PC-3 (cell line): ENCODE results near the gene ASCC2. TPM values are rescaled to one million over a fixed set of nuclear protein-coding genes. Genes with fewer than 3 reads are reported as not detected.

Source experiments
- ATAC-seq: fragments of 200-7000 bp; cut with Tn5 transposase; 2 replicates; pipeline ENCODE4 v1.9.1; 2020; ENCODE audit warnings: mild to moderate bottlenecking, moderate library complexity
- BruUV-seq: library from RNA; stranded (reverse); fragments of 400-500 nt; replicated peaks from 2 replicates; lab custom pipeline; 2021; lab: Mats Ljungman, UMichigan
- CTCF ChIA-PET: fragments of 300-600 bp; sonication (Branson Sonifier 250); formaldehyde crosslinking; loops from one replicate; lab custom pipeline; 2022; ENCODE audit warnings: antibody characterized with exemption; lab: Charles Lee
- POLR2A ChIA-PET: fragments of 300-600 bp; sonication (Branson Sonifier 250); formaldehyde crosslinking; loops from one replicate; lab custom pipeline; 2022; ENCODE audit warnings: antibody characterized with exemption; ENCODE audit not compliant: unreplicated experiment; lab: Charles Lee
- DNase-seq: peaks from one replicate; pipeline ENCODE4 v3.0.0-alpha.2; 2015
- H2AFZ ChIP-seq: fragments of 300-600 bp; sonication (generic); 2 replicates; pipeline ENCODE4 v1.6.0; 2016; ENCODE audit warnings: antibody characterized with exemption, low read length
- H3F3A ChIP-seq: fragments of 300-600 bp; sonication (generic); one replicate; pipeline ENCODE4 v1.6.0; 2017; ENCODE audit warnings: antibody characterized with exemption, low read length, control low read depth, mild to moderate bottlenecking; ENCODE audit not compliant: unreplicated experiment
- H3K27ac ChIP-seq: fragments of 300-600 bp; sonication (generic); 2 replicates; pipeline ENCODE4 v1.5.1; 2016; ENCODE audit warnings: mild to moderate bottlenecking, low read length
- H3K27me3 ChIP-seq: fragments of 300-600 bp; sonication (generic); 2 replicates; pipeline ENCODE4 v1.6.1; 2016; ENCODE audit warnings: low read length, mixed read lengths
- H3K36me3 ChIP-seq: fragments of 300-600 bp; sonication (generic); 2 replicates; pipeline ENCODE4 v1.6.1; 2016; ENCODE audit warnings: low read depth, mixed run types, low read length, mixed read lengths
- H3K4me1 ChIP-seq: fragments of 300-600 bp; sonication (generic); 2 replicates; pipeline ENCODE4 v1.5.1; 2016; ENCODE audit warnings: low read length; ENCODE audit not compliant: insufficient read depth
- H3K4me2 ChIP-seq: fragments of 300-600 bp; sonication (generic); 2 replicates; pipeline ENCODE4 v1.6.0; 2016; ENCODE audit warnings: low read length
- H3K4me3 ChIP-seq: fragments of 300-600 bp; sonication (generic); 2 replicates; pipeline ENCODE4 v1.5.1; 2016; ENCODE audit warnings: mild to moderate bottlenecking, low read length, mixed read lengths
- H3K79me2 ChIP-seq: fragments of 300-600 bp; sonication (generic); 2 replicates; pipeline ENCODE4 v1.6.1; 2017; ENCODE audit warnings: low read length, mixed read lengths
- H3K9ac ChIP-seq: fragments of 300-600 bp; sonication (generic); 2 replicates; pipeline ENCODE4 v1.6.0; 2016; ENCODE audit warnings: mild to moderate bottlenecking, low read length
- H3K9me2 ChIP-seq: fragments of 300-600 bp; sonication (generic); replicated peaks from 2 replicates; pipeline ENCODE4 v1.6.1; 2016; ENCODE audit warnings: mixed run types, low read length, mixed read lengths
- H3K9me3 ChIP-seq: fragments of 300-600 bp; sonication (generic); 2 replicates; pipeline ENCODE4 v1.6.1; 2016; ENCODE audit warnings: low read length, mixed read lengths
- H4K20me1 ChIP-seq: fragments of 300-600 bp; sonication (generic); 2 replicates; pipeline ENCODE4 v1.6.1; 2016; ENCODE audit warnings: low read length, mixed read lengths
- EZH2 ChIP-seq: fragments of 300-600 bp; sonication (generic); IDR thresholded peaks from one replicate; pipeline ENCODE4 v1.6.1; 2017; ENCODE audit warnings: antibody characterized with exemption, mild to moderate bottlenecking, low read length; ENCODE audit not compliant: unreplicated experiment
- EZH2phosphoT487 ChIP-seq: fragments of 300-600 bp; sonication (generic); IDR thresholded peaks from 2 replicates; pipeline ENCODE4 v1.6.1; 2018; ENCODE audit warnings: mild to moderate bottlenecking, antibody characterized with exemption, low read length, borderline replicate concordance
- intact Hi-C: fragments of 100-400 bp; cut with micrococcal nuclease; formaldehyde crosslinking; loops from 2 replicates; pipeline ENCODE4 v1.9.0; 2023
- total RNA-seq: library from RNA; depleted of rRNA; stranded (reverse); fragments of >200 nt; gene quantifications from 2 replicates; pipeline ENCODE4 v1.2.3, GENCODE V29; 2014
- TF ChIP-seq, protein P1 (sequence below): fragments of 300-600 bp; sonication (generic); conservative IDR thresholded peaks from 2 replicates; pipeline ENCODE4 v1.5.1; 2017; ENCODE audit warnings: antibody characterized with exemption, low read depth, mild to moderate bottlenecking, low read length

Gene ASCC2
- total RNA-seq, 1 experiment from 2014 or later = 37.0 TPM

GRCh38 chr22:29817724-29818123 lies 20.4 kb downstream of the ASCC2 start:
- peaks cover 31% of the 10 kb centered on the region for H3K4me1 ChIP-seq
- H3K36me3 ChIP-seq = peaks cover 14% of the 10 kb centered on the region
- ChIA-PET CTCF (no interaction called here), POLR2A (no interaction called here)
- no peaks in the 10 kb centered on the region for H3K9me3 ChIP-seq
- H3K9me2 ChIP-seq = no peaks in the 10 kb centered on the region
- no TSS peak for BruUV-seq
- no peaks in the 10 kb centered on the region for H3F3A ChIP-seq
- DNase-seq = no peak
- no peak for ATAC-seq
- H3K4me2 ChIP-seq = no peak overlapping the region
- no peak overlapping the region for H3K27ac ChIP-seq
- intact Hi-C loops = no loop called here
- no peak overlapping the region for H2AFZ ChIP-seq
- H3K27me3 ChIP-seq = no peaks in the 10 kb centered on the region
- H3K9ac ChIP-seq = no peak overlapping the region
- H4K20me1 ChIP-seq = no peaks in the 10 kb centered on the region
- no peak overlapping the region for H3K4me3 ChIP-seq
- no peaks in the 10 kb centered on the region for H3K79me2 ChIP-seq
- no peak for TF ChIP-seq EZH2
- no peak for TF ChIP-seq EZH2phosphoT487
- TF ChIP-seq, protein P1, sequence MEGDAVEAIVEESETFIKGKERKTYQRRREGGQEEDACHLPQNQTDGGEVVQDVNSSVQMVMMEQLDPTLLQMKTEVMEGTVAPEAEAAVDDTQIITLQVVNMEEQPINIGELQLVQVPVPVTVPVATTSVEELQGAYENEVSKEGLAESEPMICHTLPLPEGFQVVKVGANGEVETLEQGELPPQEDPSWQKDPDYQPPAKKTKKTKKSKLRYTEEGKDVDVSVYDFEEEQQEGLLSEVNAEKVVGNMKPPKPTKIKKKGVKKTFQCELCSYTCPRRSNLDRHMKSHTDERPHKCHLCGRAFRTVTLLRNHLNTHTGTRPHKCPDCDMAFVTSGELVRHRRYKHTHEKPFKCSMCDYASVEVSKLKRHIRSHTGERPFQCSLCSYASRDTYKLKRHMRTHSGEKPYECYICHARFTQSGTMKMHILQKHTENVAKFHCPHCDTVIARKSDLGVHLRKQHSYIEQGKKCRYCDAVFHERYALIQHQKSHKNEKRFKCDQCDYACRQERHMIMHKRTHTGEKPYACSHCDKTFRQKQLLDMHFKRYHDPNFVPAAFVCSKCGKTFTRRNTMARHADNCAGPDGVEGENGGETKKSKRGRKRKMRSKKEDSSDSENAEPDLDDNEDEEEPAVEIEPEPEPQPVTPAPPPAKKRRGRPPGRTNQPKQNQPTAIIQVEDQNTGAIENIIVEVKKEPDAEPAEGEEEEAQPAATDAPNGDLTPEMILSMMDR = no peak

DNA sequence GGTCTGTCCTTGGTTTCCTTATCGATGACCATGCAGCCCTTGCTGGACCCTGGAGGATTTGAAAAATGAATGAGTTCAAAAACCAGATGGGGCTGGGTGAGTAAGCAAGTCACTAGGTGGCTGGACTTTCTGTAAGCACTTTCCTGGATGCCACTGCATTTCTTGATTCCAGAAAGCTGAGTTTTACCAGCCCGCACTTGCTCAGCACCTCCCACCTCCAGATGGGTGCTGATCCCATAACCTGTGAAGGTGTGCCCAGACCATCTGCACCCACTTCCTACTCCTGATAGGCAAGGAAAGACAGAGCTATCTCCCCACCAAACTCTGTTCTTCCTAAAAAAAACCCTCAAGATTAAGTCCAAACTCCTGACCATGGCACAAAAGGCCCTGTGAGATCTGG lies 21.1 kb downstream of the ASCC2 start:
- BruUV-seq = no TSS peak
- CTCF ChIA-PET = no interaction called here
- Histone ChIP-seq H3K4me3 (no peak overlapping the region), H3K9me3 (no peaks in the 10 kb centered on the region), H3K4me1 (peaks cover 31% of the 10 kb centered on the region), H3K27ac (no peak overlapping the region), H4K20me1 (no peaks in the 10 kb centered on the region), H3K9me2 (no peaks in the 10 kb centered on the region), H3K4me2 (no peak overlapping the region), H2AFZ (no peak overlapping the region), H3K79me2 (no peaks in the 10 kb centered on the region), H3K9ac (no peak overlapping the region), H3F3A (no peaks in the 10 kb centered on the region), H3K27me3 (no peaks in the 10 kb centered on the region), H3K36me3 (peaks cover 14% of the 10 kb centered on the region)
- DNase-seq (no peak), ATAC-seq (no peak)
- intact Hi-C loops = no loop called here
- TF ChIP-seq EZH2phosphoT487 = no peak
- TF ChIP-seq, protein P1 = no peak
- TF ChIP-seq EZH2 = no peak
- POLR2A ChIA-PET = no interaction called here

DNA sequence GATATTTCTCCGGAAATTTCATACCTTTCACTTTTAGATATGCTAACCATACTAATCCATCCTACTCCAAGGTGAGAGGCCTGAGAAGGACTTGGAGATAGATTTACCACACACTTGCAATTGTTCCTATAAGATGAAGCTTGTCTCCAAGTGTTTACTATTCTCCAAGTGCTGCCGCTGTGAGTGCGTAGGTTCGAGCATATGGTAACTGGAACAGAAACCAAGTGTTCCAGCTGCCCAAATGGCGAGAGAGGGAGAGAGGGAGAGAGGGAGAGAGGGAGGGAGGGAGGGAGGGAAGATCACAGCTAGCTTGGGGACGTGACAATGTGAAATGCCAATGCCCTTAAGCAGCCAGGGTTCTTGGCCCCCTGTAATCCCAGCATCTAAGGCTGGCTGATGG lies 21.5 kb downstream of the ASCC2 start:
- H3K36me3 ChIP-seq = peaks cover 11% of the 10 kb centered on the region
- DNase-seq (no peak), ATAC-seq (no peak)
- H3K27ac ChIP-seq = no peak overlapping the region
- no peaks in the 10 kb centered on the region for H4K20me1 ChIP-seq
- BruUV-seq = no TSS peak
- H3K4me2 ChIP-seq = no peak overlapping the region
- H3F3A ChIP-seq = no peaks in the 10 kb centered on the region
- H3K4me1 ChIP-seq = peaks cover 31% of the 10 kb centered on the region
- H3K79me2 ChIP-seq = no peaks in the 10 kb centered on the region
- intact Hi-C loops = no loop called here
- H3K9me3 ChIP-seq = no peaks in the 10 kb centered on the region
- H2AFZ ChIP-seq = no peak overlapping the region
- TF ChIP-seq, protein P1 = no peak
- no peak for TF ChIP-seq EZH2
- no peaks in the 10 kb centered on the region for H3K9me2 ChIP-seq
- no peak overlapping the region for H3K4me3 ChIP-seq
- ChIA-PET CTCF (no interaction called here), POLR2A (no interaction called here)
- H3K27me3 ChIP-seq = no peaks in the 10 kb centered on the region
- H3K9ac ChIP-seq = no peak overlapping the region
